Fibroblast of pulmonary artery (primary cell): ENCODE results near the gene TAMM41.
A peak's percentile ranks its signal among the peaks of the same experiment; 100 is the strongest.

Source experiments
- DNase-seq: peaks from one replicate; pipeline ENCODE4 v3.0.0-alpha.2; 2010; ENCODE audit warnings: low read depth
- H3K4me3 ChIP-seq: replicated peaks from 2 replicates; pipeline ENCODE4 v1.5.1; 2011; ENCODE audit warnings: low read depth, mild to moderate bottlenecking, control low read depth, low read length, moderate library complexity
- TF ChIP-seq, protein P1 (sequence below): IDR thresholded peaks from 2 replicates; pipeline ENCODE4 v1.5.1; 2011; ENCODE audit warnings: mild to moderate bottlenecking, control low read depth, low read length, inconsistent platforms; ENCODE audit errors: missing control alignments

The TAMM41 gene

DNA sequence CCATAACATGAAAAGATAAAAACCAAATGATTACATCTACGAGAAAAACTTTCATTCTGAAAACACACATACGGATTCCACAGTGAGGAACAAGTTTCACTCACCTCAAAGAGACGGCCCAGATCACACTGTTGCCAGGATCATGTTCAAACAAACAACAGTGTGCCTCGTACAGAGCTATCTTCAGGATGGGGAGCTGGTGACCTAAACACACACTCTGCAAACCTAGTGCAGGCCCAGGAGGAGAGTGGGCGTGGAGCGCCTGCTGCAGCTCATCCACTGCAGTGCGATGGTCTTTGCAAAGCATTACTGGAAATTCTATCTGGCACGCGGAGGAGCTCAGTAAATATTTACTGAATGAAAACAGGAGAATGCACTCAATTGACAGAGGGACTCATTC is 38.5 kb downstream of the TAMM41 start:
- DNase-seq: no peak
- TF ChIP-seq, protein P1, sequence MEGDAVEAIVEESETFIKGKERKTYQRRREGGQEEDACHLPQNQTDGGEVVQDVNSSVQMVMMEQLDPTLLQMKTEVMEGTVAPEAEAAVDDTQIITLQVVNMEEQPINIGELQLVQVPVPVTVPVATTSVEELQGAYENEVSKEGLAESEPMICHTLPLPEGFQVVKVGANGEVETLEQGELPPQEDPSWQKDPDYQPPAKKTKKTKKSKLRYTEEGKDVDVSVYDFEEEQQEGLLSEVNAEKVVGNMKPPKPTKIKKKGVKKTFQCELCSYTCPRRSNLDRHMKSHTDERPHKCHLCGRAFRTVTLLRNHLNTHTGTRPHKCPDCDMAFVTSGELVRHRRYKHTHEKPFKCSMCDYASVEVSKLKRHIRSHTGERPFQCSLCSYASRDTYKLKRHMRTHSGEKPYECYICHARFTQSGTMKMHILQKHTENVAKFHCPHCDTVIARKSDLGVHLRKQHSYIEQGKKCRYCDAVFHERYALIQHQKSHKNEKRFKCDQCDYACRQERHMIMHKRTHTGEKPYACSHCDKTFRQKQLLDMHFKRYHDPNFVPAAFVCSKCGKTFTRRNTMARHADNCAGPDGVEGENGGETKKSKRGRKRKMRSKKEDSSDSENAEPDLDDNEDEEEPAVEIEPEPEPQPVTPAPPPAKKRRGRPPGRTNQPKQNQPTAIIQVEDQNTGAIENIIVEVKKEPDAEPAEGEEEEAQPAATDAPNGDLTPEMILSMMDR: no peak
- no peak overlapping the region for H3K4me3 ChIP-seq

DNA sequence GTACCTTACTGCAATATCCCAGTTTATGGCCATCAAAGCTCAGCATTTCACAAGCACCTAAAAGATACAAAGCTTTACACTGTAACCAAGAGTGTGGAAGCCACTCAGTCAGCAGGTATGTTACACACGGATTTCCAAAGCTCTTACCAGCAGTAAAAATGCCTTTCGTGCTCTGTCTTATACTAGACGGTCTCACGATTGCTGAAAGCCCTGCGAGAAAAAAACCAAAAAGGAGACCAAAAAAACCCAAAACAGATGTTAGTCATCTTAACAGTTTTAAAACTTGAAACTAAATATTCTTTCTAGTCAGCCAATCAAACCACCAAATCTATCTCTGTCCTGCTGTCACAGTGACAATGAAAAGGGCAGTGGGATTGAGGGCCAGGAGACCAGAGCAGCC is 39.0 kb downstream of the TAMM41 start:
- no peak overlapping the region for H3K4me3 ChIP-seq
- TF ChIP-seq, protein P1: no peak
- no peak for DNase-seq

DNA sequence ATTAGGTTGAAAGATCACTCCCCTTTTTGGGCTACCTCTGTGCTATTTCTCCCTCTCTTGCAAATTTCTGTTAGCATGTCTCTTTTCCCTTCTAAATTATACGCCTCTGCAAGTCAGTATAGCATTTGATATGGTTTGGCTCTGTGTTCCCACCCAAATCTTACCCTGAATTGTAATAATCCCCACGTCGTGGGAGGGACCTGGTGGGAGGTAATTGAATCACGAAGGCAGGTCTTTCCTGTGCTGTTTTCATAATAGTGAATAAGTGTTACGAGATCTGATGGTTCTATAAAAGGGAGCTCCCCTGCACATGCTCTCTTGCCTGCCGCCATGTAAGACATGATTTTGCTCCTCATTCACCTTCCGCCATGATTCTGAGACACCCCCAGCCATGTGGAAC is 41.0 kb downstream of the TAMM41 start:
- TF ChIP-seq, protein P1: no peak
- no peak for DNase-seq
- H3K4me3 ChIP-seq: no peak overlapping the region

DNA sequence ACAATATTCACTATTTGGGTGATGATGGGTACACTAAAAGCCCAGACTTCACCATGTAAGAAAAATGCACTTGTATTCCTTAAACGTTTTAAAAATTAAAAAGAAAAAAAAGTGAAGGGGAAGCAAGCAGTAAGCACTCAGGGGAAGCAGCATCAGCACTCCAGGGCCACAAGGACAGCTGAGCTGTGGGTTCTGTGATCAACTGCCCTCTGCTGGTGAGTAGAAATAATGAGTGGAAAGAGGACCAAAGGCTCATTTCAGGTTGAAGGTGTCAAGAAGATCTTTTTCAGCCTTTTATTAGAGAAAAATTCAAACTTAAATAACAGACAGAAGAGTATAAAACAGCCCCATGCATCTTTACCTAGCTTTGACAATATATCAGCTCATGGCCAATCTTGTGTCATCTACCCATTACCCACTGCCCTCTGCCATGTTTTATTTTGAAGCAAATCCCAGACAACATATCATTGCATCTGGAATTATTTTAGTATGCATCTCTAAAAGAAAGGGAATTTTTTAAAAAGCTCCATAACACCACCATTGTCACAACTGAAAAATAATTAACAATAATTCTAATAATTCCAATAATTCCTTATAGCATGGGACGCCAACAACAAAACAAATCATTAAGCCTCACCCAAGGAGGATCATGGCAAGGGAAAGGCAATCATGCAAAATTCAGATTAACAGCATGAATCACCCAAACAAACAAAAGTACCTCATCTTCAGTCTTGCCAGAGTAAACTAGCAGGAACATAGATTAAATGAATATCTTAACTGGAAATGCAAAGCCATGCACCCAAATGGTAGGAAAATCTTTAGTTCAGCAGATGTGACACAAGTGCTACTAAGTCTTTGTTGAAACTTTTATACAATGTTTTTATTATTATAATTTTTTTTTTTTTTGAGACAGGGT is 42.5 kb downstream of the TAMM41 start:
- TF ChIP-seq, protein P1: peak; percentile 82
- DNase-seq: peak; percentile 75

DNA sequence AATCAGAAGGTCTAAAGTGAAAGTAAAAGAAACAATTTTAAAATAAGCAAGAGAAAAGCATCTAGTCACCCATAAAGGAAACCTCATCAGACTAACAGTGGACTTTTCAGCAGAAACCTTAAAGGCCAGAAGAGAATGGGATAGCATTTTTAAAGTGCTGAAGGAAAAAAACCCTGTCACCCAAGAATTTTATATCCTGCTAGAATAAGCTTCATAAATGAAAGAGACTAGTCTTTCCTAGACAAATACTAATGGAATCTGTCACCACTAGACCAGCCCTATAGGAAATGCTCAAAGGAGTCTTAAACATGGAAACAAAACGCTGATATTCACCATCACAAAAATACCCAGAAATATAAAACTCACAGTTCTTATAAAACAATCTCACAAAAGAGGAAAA is 46.9 kb downstream of the TAMM41 start:
- H3K4me3 ChIP-seq: no peak overlapping the region
- DNase-seq: no peak
- TF ChIP-seq, protein P1: no peak

More for the DNA sequence above, 42.5 kb downstream of the TAMM41 start:
- no peak overlapping the region for H3K4me3 ChIP-seq

DNA sequence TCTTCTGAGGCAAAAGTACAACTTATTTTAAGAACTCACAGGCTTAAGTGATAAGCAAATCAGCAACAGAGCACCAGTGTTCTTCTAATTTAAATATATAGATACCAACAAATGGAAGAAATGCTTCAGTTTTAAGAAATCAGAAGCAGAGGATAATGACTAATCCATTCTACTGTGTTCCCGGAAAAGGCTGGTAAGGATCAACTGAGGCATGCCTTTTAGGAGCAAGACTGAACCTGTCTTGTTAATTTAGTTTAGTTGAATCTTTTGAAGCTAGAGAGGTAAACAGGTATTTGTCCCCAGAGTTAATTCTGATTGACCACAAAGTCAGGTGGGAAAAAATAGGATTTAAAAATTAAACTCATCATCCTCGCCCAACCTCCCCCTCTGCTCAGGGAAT is 51.8 kb downstream of the TAMM41 start:
- H3K4me3 ChIP-seq: no peak overlapping the region
- no peak for DNase-seq
- TF ChIP-seq, protein P1: no peak
